ENCODE measurements around the gene PPARG. TPM values are rescaled to one million over a fixed set of nuclear protein-coding genes. Genes with fewer than 3 reads are reported as not detected.

Gene PPARG
- total RNA-seq, 3 donors from 2014 or later: 61.6 to 173 (median 98.8) TPM

DNA sequence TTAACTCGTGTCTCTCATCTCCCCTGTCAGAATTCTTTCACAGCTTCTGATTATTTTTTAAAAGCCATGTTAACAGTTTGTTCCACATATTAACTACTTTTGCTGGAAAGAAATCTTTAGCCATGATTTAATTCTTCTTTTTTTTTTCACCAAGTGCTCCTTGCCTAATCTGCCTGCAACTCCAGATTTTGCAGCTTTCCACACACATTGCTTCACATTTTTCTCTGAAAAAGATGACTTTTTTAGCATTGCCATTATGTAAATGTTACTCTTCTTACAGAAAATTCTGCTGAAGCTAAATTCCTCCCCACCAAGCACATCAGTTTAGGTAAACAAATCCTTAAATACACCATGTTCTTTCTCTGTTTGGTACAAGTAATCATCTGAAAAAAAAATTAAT is 23.4 kb upstream of the PPARG start:
- intact Hi-C loops (cut with DNase I, micrococcal nuclease): no loop called here
- ATAC-seq (no peak), DNase-seq (no peak)
- Histone ChIP-seq H3K9me3 (no peaks in the 10 kb centered on the region), H3K4me1 (ENCODE audit: low read depth) (peaks cover 6% of the 10 kb centered on the region), H3K36me3 (ENCODE audit: low read depth) (no peaks in the 10 kb centered on the region), H3K4me3 (no peak overlapping the region)
- no peak for TF ChIP-seq CTCF (IDR thresholded peaks at IDR 0.05)

DNA sequence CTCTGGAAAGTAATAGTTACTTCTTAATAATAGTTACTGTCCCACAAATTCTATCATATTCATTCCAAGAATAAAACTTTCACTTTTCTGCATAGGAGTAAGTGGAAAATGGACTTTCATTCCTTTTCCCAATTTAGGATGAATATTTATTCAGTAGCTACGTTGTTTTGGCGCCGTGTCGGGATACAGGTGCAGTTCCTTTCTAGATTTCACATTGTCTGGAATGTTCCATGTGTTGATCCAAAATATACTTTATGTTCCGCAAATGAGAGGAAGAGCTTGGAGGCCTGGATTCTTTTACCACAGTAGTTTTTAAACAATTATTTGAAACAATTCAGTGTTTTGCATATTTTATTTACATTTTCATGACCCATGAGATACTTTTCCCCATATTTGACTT is 22.8 kb upstream of the PPARG start:
- no peaks in the 10 kb centered on the region for H3K9me3 ChIP-seq
- no peak for DNase-seq
- no peak for TF ChIP-seq CTCF (IDR thresholded peaks at IDR 0.05)
- H3K4me3 ChIP-seq: no peak overlapping the region
- H3K4me1 ChIP-seq (ENCODE audit: low read depth): peaks cover 6% of the 10 kb centered on the region
- no peaks in the 10 kb centered on the region for H3K36me3 ChIP-seq (ENCODE audit: low read depth)
- ATAC-seq: no peak
- intact Hi-C loops (cut with DNase I, micrococcal nuclease): no loop called here

- no peak overlapping the region for H3K4me3 ChIP-seq
- no peaks in the 10 kb centered on the region for H3K9me3 ChIP-seq
- ATAC-seq: no peak
- no peak for DNase-seq
- TF ChIP-seq CTCF (IDR thresholded peaks at IDR 0.05): no peak
- no peaks in the 10 kb centered on the region for H3K36me3 ChIP-seq (ENCODE audit: low read depth)
- intact Hi-C loops (cut with DNase I, micrococcal nuclease): no loop called here
- H3K4me1 ChIP-seq (ENCODE audit: low read depth): peaks cover 3% of the 10 kb centered on the region
Measured at GRCh38 chr3:12267376-12268030, 21.4 kb upstream of the PPARG start.

DNA sequence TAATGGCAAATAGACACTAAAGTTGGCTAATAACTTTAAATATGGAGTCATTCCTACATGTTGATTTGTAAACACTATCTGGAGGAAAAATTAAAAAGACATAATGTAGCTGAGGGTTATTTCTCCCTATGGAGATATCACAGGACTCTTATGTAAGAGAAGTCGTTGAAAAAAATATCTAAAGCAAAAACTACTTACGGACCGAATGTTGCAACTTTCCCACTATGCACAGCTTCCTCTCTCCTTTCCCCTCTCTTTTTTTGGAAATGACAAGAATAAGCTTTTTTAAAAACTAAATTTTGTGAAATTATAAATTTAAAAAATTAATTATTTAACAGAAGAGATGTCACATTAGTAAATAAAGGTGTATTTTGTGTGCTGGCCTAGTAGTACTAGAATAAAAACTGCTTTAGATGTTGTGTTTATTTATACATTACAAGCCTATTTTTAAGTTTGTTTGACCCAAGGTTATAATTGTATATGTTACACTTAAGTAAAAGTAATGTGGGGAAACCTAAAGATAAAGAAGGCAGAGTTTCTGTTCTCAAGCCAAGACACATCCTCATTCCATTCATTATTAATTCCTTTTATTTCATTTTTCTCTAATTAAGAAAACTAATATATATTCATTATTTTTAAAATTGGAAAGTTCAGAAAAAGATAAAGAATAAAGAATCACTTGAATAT is 20.7 kb upstream of the PPARG start:
- no peak overlapping the region for H3K4me3 ChIP-seq
- ATAC-seq: no peak
- DNase-seq: no peak
- no peaks in the 10 kb centered on the region for H3K36me3 ChIP-seq (ENCODE audit: low read depth)
- intact Hi-C loops (cut with DNase I, micrococcal nuclease): no loop called here
- no peaks in the 10 kb centered on the region for H3K9me3 ChIP-seq
- TF ChIP-seq CTCF (IDR thresholded peaks at IDR 0.05): no peak
- no peaks in the 10 kb centered on the region for H3K4me1 ChIP-seq (ENCODE audit: low read depth)

DNA sequence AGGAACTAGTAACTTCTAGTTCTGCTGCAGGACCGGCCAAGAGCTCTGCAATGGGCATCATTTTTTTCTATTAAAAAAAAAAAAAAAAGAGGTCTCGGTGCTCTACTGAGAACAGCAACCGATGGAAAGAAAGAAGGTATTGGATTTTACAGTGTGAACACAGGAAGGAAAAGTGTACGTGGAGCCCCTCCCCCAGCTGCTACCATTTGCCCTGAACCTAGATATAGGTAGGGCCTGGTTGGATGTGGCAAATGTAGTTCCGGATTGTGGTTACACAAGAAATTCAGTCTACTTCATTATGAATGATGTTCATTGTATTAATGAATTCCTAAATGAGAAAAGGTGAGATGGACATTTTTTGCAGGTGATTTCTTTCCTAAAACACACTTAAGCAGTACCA is 17.9 kb upstream of the PPARG start:
- Histone ChIP-seq H3K36me3 (ENCODE audit: low read depth) (no peaks in the 10 kb centered on the region), H3K4me3 (no peak overlapping the region), H3K9me3 (no peaks in the 10 kb centered on the region), H3K4me1 (ENCODE audit: low read depth) (no peaks in the 10 kb centered on the region)
- ATAC-seq (no peak), DNase-seq (no peak)
- TF ChIP-seq CTCF (IDR thresholded peaks at IDR 0.05): no peak
- intact Hi-C loops (cut with DNase I, micrococcal nuclease): no loop called here

All from mucosa of descending colon (tissue), 3 donors.